H1 (cell line): ENCODE data around the gene C3orf85. TPM values are rescaled to one million over a fixed set of nuclear protein-coding genes. Genes with fewer than 3 reads are reported as not detected.

Experiments used
- CTCF ChIA-PET: fragments of 300-600 bp; sonication (Branson Sonifier 250); formaldehyde crosslinking; loops from one replicate; lab custom pipeline; 2021; ENCODE audit not compliant: partially characterized antibody; lab: Charles Lee
- POLR2A ChIA-PET: fragments of 300-600 bp; sonication (Branson Sonifier 250); formaldehyde crosslinking; loops from one replicate; lab custom pipeline; 2021; ENCODE audit warnings: inconsistent platforms; ENCODE audit not compliant: partially characterized antibody; lab: Charles Lee
- DNase-seq, 2 experiments: peaks; one replicate each; pipeline versions ENCODE4 v3.0.0 to v3.0.0-alpha.2; 2010 to 2022; ENCODE audit warnings: low spot score in 2 of 2, low read depth in 1 of 2, mixed read lengths in 1 of 2
- FAIRE-seq: peaks from 2 replicates; lab custom pipeline; 2011; peaks lifted over from hg19 to GRCh38; lab: Jason Lieb, UNC
- H2AFZ ChIP-seq: 2 replicates; pipeline ENCODE4 v1.8.1; 2012; ENCODE audit warnings: low read length, inconsistent platforms
- H2AK5ac ChIP-seq: 2 replicates; pipeline ENCODE4 v1.6.1; 2013; ENCODE audit warnings: low read depth, low read length
- H2BK120ac ChIP-seq: replicated peaks from 2 replicates; pipeline ENCODE3; 2013; ENCODE audit warnings: low read depth, low read length, inconsistent platforms
- H2BK12ac ChIP-seq: 2 replicates; pipeline ENCODE4 v1.6.1; 2013; ENCODE audit warnings: low read depth, low read length
- H2BK15ac ChIP-seq: 2 replicates; pipeline ENCODE4 v1.6.1; 2013; ENCODE audit warnings: low read length
- H2BK20ac ChIP-seq: 2 replicates; pipeline ENCODE4 v1.6.1; 2013; ENCODE audit warnings: low read length
- H2BK5ac ChIP-seq: 2 replicates; pipeline ENCODE4 v1.6.1; 2013; ENCODE audit warnings: low read depth, low read length
- H3K14ac ChIP-seq: 2 replicates; pipeline ENCODE4 v1.6.1; 2013; ENCODE audit warnings: inconsistent platforms; ENCODE audit not compliant: insufficient read length
- H3K18ac ChIP-seq: 2 replicates; pipeline ENCODE4 v1.6.1; 2013; ENCODE audit warnings: low read length; ENCODE audit errors: extremely low read depth
- H3K23ac ChIP-seq: 2 replicates; pipeline ENCODE4 v1.6.1; 2013; ENCODE audit warnings: inconsistent platforms; ENCODE audit not compliant: insufficient read length
- H3K23me2 ChIP-seq: 2 replicates; pipeline ENCODE4 v1.6.1; 2013; ENCODE audit warnings: low read depth, low read length
- H3K27ac ChIP-seq: 2 replicates; pipeline ENCODE4 v1.6.1; 2011; ENCODE audit warnings: low read depth, low read length, inconsistent platforms
- H3K27me3 ChIP-seq, 4 experiments: replicated peaks in 1 of 4; 1 replicate in 1 of 4; 2 replicates in 3 of 4; pipeline versions ENCODE4 v1.6.1 to v1.8.1; 2011 to 2013; ENCODE audit warnings: low read length in 3 of 4, mild to moderate bottlenecking in 3 of 4, inconsistent platforms in 2 of 4, mixed read lengths in 2 of 4, moderate library complexity in 1 of 4; ENCODE audit not compliant: control insufficient read depth in 3 of 4, insufficient read depth in 3 of 4; ENCODE audit errors: extremely low read depth in 1 of 4
- H3K36me3 ChIP-seq, 4 experiments: 2 replicates each; pipeline versions ENCODE4 v1.6.1 to v1.8.1; 2011 to 2013; ENCODE audit warnings: mild to moderate bottlenecking in 4 of 4, low read length in 3 of 4, moderate library complexity in 2 of 4, control low read depth in 1 of 4, inconsistent platforms in 1 of 4; ENCODE audit not compliant: insufficient read depth in 4 of 4, control insufficient read depth in 2 of 4
- H3K4ac ChIP-seq: replicated peaks from 2 replicates; pipeline ENCODE3; 2013; ENCODE audit warnings: low read length, low read depth, mixed read lengths, inconsistent platforms; ENCODE audit not compliant: insufficient read length
- H3K4me1 ChIP-seq, 4 experiments: replicated peaks in 1 of 4; 1 replicate in 1 of 4; 2 replicates in 3 of 4; pipeline versions ENCODE4 v1.6.1 to v1.8.1; 2011 to 2013; ENCODE audit warnings: low read length in 3 of 4, inconsistent platforms in 2 of 4, mixed read lengths in 1 of 4; ENCODE audit not compliant: insufficient read depth in 4 of 4, control insufficient read depth in 3 of 4
- H3K4me2 ChIP-seq, 2 experiments: 2 replicates each; pipeline versions ENCODE4 v1.6.1 to v1.8.1; 2011 to 2013; ENCODE audit warnings: low read depth in 2 of 2, low read length in 2 of 2, control low read depth in 1 of 2, inconsistent platforms in 1 of 2, mild to moderate bottlenecking in 1 of 2; ENCODE audit not compliant: insufficient read depth in 1 of 2
- H3K4me3 ChIP-seq, 4 experiments: fragments of 200-600, 300-600 bp in 1 of 4; sonication (generic), shearing (Covaris generic), sonication (Bioruptor Twin) in 1 of 4; 2 replicates each; pipeline versions ENCODE4 v1.5.1 to v1.8.1; 2011 to 2016; ENCODE audit warnings: low read length in 4 of 4, low read depth in 3 of 4, control low read depth in 2 of 4, inconsistent platforms in 2 of 4, mild to moderate bottlenecking in 2 of 4, mixed read lengths in 1 of 4, moderate library complexity in 1 of 4; ENCODE audit not compliant: insufficient read depth in 2 of 4; ENCODE audit errors: extremely low read depth in 1 of 4
- H3K56ac ChIP-seq: replicated peaks from 2 replicates; pipeline ENCODE3; 2013; ENCODE audit warnings: low read depth, mild to moderate bottlenecking, mixed read lengths, low read length, inconsistent platforms; ENCODE audit not compliant: insufficient read length
- H3K79me1 ChIP-seq: 2 replicates; pipeline ENCODE4 v1.6.1; 2013; ENCODE audit warnings: low read depth, low read length, control low read depth
- H3K79me2 ChIP-seq, 2 experiments: 2 replicates each; pipeline versions ENCODE4 v1.6.1 to v1.8.1; 2012 to 2013; ENCODE audit warnings: low read length in 2 of 2, mild to moderate bottlenecking in 2 of 2, inconsistent platforms in 1 of 2; ENCODE audit not compliant: insufficient read depth in 2 of 2, control insufficient read depth in 1 of 2
- H3K9ac ChIP-seq, 4 experiments: replicated peaks in 1 of 4; 1 replicate in 1 of 4; 2 replicates in 3 of 4; pipeline versions ENCODE4 v1.6.1 to v1.8.1; 2011 to 2013; ENCODE audit warnings: low read depth in 3 of 4, low read length in 3 of 4, control low read depth in 2 of 4, mild to moderate bottlenecking in 2 of 4, moderate library complexity in 2 of 4, inconsistent platforms in 1 of 4; ENCODE audit errors: extremely low read depth in 1 of 4
- H3K9me3 ChIP-seq, 2 experiments: 2 replicates each; pipeline versions ENCODE4 v1.6.1 to v1.8.1; 2012 to 2013; ENCODE audit warnings: mild to moderate bottlenecking in 2 of 2, moderate library complexity in 2 of 2, control low read depth in 1 of 2, inconsistent platforms in 1 of 2, low read depth in 1 of 2, low read length in 1 of 2, mixed read lengths in 1 of 2; ENCODE audit not compliant: insufficient read depth in 2 of 2
- H4K20me1 ChIP-seq, 2 experiments: replicated peaks in 1 of 2; 2 replicates each; pipeline versions ENCODE3 to v1.8.1; 2011 to 2013; ENCODE audit warnings: inconsistent platforms in 2 of 2, low read length in 2 of 2, mild to moderate bottlenecking in 1 of 2; ENCODE audit not compliant: insufficient read depth in 2 of 2, control insufficient read depth in 1 of 2
- H4K5ac ChIP-seq: 2 replicates; pipeline ENCODE4 v1.6.1; 2013; ENCODE audit warnings: low read length, low read depth, mixed read lengths, inconsistent platforms; ENCODE audit not compliant: insufficient read length
- H4K8ac ChIP-seq: 2 replicates; pipeline ENCODE4 v1.8.0; 2013; ENCODE audit warnings: mild to moderate bottlenecking, moderate library complexity, low read length, inconsistent platforms; ENCODE audit not compliant: insufficient read depth; ENCODE audit errors: extremely low read depth
- H4K91ac ChIP-seq: replicated peaks from 2 replicates; pipeline ENCODE3; 2013; ENCODE audit warnings: low read length, mixed read lengths, inconsistent platforms; ENCODE audit not compliant: insufficient read length
- CHD2 ChIP-seq: IDR thresholded peaks from 2 replicates; pipeline ENCODE4 v1.6.1; 2012; ENCODE audit warnings: low read length, improper control_type of control experiment
- POU5F1 ChIP-seq: IDR thresholded peaks from 2 replicates; pipeline ENCODE4 v1.6.1; 2011; ENCODE audit warnings: low read depth, mild to moderate bottlenecking, low read length, moderate library complexity
- RNF2 ChIP-seq: fragments of 200-900, 300-1000 bp; sonication (generic); IDR thresholded peaks from 2 replicates; pipeline ENCODE4 v1.7.1; 2016; ENCODE audit warnings: borderline replicate concordance, low read depth, mild to moderate bottlenecking, antibody characterized with exemption, low read length; ENCODE audit not compliant: poor library complexity, severe bottlenecking; ENCODE audit errors: missing control alignments
- RXRA ChIP-seq: IDR thresholded peaks from 2 replicates; pipeline ENCODE4 v1.6.1; 2011; ENCODE audit warnings: low read depth, mild to moderate bottlenecking, low read length, moderate library complexity; ENCODE audit not compliant: insufficient read depth
- SIRT6 ChIP-seq: IDR thresholded peaks from one replicate; pipeline ENCODE4 v1.7.1; 2012; ENCODE audit warnings: low read length, inconsistent platforms
- SP1 ChIP-seq: IDR thresholded peaks from 2 replicates; pipeline ENCODE4 v1.6.1; 2011; ENCODE audit warnings: low read depth, low read length
- TAF7 ChIP-seq: optimal IDR thresholded peaks from 2 replicates; pipeline ENCODE3; 2011; ENCODE audit warnings: low read depth, mild to moderate bottlenecking, inconsistent platforms, low read length, moderate library complexity, borderline replicate concordance
- whole genome bisulfite sequencing, 2 experiments: shearing (Covaris generic) in 1 of 2; methylation state at CpG; one replicate each; pipeline versions ENCODE4 v1.1.6 to v1.1.7; 2013 to 2015; ENCODE audit warnings: low lambda C conversion rate in 2 of 2, mixed read lengths in 2 of 2, inconsistent platforms in 1 of 2, low coverage in 1 of 2, missing lambda C conversion rate in 1 of 2; ENCODE audit not compliant: insufficient replicate concordance in 2 of 2, insufficient coverage in 1 of 2, insufficient read length in 1 of 2; ENCODE audit errors: extremely low coverage in 1 of 2, missing lambda C conversion rate in 1 of 2; 5-methylcytosine and 5-hydroxymethylcytosine counted together
- polyA plus RNA-seq, 7 experiments: library from polyadenylated mRNA; depleted of rRNA in 3 of 7; stranded (reverse) in 5 of 7; unstranded in 2 of 7; fragments of >200 nt in 5 of 7; fragments of 200-250 nt in 2 of 7; gene quantifications; 1 replicate in 5 of 7; 2 replicates in 1 of 7; 4 replicates in 1 of 7; pipeline versions ENCODE4 v1.2.1 to v1.2.3, GENCODE V29; 2011 to 2013; ENCODE audit warnings: missing spikeins in 2 of 7, mixed read lengths in 2 of 7
- total RNA-seq: library from RNA; stranded (reverse); fragmentation: NEBNext Ultra II Directional; extraction: Animal tissue kit (Norgen Biotek cat#: 25700); gene quantifications from 2 replicates; pipeline ENCODE4 v1.2.1, GENCODE V29; 2021

Gene C3orf85
- total and polyA plus RNA-seq, 2 of the 8 experiments (the other 6 are each of a cell fraction or from before 2014, with no cell fraction given), result not detected

DNA sequence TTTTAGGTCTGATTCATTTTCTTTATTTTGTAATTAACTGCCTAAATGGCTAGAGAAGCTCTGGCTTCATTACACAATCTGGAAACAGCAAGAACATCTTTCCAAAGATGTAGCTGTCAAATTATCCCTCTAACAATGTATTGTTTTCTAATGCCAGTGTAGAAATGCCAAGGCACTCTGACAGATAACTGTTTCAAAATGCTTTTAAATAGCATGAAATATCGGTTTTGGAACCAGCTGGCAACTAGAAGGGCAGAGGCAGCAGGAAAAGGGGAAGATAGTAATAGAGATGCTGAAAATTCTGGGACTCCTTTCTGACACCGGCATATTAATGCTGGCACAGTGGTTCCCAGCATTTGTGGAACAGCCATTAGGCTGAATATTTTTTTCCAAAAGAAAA is 44.7 kb upstream of the C3orf85 start:
- Histone ChIP-seq H2BK120ac (no peak overlapping the region), H3K14ac (no peak overlapping the region), H4K91ac (no peak overlapping the region), H3K4me1 (no peaks in the 10 kb centered on the region), H3K56ac (no peak overlapping the region), H3K4me2 (no peak overlapping the region), H3K27me3 (no peaks in the 10 kb centered on the region), H2AFZ (no peak overlapping the region), H3K9me3 (no peaks in the 10 kb centered on the region), H3K23me2 (no peaks in the 10 kb centered on the region), H3K27ac (no peak overlapping the region), H3K9ac (no peak overlapping the region), H4K5ac (no peak overlapping the region), H3K4me3 (no peak overlapping the region), H3K79me1 (no peaks in the 10 kb centered on the region), H3K18ac (no peak overlapping the region), H3K4ac (no peak overlapping the region), H3K79me2 (no peaks in the 10 kb centered on the region), H2AK5ac (no peak overlapping the region), H3K23ac (no peak overlapping the region), H4K8ac (no peak overlapping the region), H2BK15ac (no peak overlapping the region), H3K36me3 (no peaks in the 10 kb centered on the region), H4K20me1 (no peaks in the 10 kb centered on the region), H2BK5ac (no peak overlapping the region), H2BK12ac (no peak overlapping the region), H2BK20ac (no peak overlapping the region)
- FAIRE-seq (no peak), DNase-seq (no peak)
- WGBS, 2 experiments, result 40% methylated on average over 2 of the region's 2 CpGs; no CpG with 5 or more reads in 1 of the 2 experiments
- TF ChIP-seq CHD2, result no peak
- no peak for TF ChIP-seq SIRT6
- TF ChIP-seq TAF7, result no peak
- no peak for TF ChIP-seq RXRA
- TF ChIP-seq POU5F1, result no peak
- no peak for TF ChIP-seq RNF2
- no peak for TF ChIP-seq SP1
- ChIA-PET POLR2A (no interaction called here), CTCF (interaction anchor here (0.7 to 2.5 kb wide), 5 partner anchors 10 to 307 kb away, joined by 3 to 9 read pairs (median 3); no protein-coding TSS in a partner anchor)
